HK-2 (cell line): ENCODE results near the gene KCNK18.

ENCODE experiments used
- DNase-seq: peaks from one replicate; pipeline ENCODE4 v3.0.0-alpha.2; 2018; ENCODE audit not compliant: unreplicated experiment

The KCNK18 gene

GRCh38 chr10:117197189-117197588, at the start of gene KCNK18:
KCNK18 (plus strand) TSS chr10:117197489; CDS start chr10:117197489, 0 bp downstream.
- DNase-seq, result no peak

DNA sequence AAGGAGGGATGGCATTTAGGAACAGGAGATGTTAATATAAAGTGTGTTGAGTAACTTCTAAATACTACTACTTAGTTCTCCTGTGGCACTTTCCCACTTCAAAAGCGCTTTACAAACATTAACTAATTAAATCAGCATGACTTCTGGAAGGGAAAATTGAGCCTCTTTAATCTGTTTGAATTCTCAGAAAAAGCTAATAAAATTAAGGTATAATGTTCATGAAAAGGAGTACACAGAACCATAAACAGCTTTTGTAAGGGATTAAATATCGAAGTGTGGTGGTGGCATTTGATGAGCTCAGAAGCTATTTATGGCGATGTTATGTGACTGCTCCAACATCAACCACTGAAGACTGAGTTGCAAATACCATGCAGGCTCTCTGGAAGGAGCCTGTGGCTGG, 49.0 kb upstream of the KCNK18 start:
- no peak for DNase-seq

- DNase-seq, result no peak
These were observed 44.6 kb upstream of the KCNK18 start for GRCh38 chr10:117152668-117153067.

- DNase-seq, result no peak
These were observed 39.0 kb upstream of the KCNK18 start for GRCh38 chr10:117158297-117158696.

- DNase-seq, result no peak
These were observed 37.9 kb upstream of the KCNK18 start for GRCh38 chr10:117159390-117159789.

DNA sequence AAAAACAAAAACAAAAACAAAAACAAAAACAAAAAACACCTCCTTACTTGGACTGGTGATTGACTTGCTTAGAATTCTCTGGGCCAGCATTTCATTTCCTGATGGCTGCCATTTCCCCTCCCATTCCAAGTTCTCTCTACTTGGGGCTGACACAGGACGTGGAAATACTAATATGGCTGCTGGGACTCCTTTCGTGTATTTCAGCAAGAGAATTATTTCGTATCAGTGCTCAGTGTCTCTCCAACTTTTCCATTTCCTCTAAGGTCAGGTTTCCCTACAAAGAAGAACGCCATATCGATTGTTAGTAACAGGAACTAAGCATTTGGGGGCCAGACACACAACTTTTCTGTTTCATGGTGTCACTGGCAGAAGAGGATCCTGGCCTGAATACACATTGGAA, 36.7 kb upstream of the KCNK18 start:
- DNase-seq, result no peak

- DNase-seq, result no peak
These were observed 35.8 kb upstream of the KCNK18 start for GRCh38 chr10:117161386-117162033.

DNA sequence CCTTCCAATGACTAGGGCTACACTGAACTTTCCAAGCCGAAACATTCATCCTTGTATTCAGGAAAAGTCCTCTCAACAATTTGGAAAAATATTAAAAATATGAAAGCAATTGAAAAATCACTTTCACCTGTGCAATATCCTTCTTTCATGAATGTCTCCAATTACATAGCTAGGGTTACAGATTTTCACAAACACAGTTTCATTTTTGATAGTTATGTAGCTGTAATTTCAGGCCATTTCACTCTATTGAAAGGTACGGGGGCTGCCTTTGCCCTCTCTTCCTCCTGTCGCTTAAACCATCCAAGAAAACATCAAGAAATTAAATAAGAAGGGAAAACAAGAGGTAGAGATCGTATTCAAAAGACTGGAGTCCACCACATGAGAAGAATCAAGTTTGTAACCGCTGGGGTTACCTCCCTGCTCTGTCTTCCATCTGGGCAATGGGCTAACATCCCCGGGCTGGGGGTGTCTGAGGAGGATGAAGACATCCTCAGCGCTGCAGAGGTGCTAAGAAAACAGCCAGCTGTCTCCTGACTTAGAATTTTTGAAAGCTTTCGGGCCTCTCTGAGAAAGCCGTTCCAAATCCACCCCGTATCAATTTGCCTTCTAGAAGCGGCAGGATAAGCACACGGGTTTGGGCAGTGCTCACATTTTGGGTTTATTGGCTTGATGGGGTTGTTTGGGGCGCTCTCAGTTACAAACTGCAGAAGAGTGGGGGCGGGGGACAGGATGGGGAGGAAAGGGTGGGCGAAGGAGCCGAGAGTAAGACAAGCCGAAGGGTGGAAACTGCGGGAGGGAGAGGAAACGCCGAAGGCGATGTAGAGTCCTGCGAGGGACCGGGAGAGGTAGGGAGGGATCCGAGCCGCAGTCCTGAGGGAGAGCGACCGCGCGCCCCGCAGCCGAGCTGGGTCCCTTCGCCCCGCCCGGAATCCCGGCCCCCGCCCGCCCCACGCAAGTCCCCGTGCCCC, 34.9 kb upstream of the KCNK18 start:
- DNase-seq, result no peak

DNA sequence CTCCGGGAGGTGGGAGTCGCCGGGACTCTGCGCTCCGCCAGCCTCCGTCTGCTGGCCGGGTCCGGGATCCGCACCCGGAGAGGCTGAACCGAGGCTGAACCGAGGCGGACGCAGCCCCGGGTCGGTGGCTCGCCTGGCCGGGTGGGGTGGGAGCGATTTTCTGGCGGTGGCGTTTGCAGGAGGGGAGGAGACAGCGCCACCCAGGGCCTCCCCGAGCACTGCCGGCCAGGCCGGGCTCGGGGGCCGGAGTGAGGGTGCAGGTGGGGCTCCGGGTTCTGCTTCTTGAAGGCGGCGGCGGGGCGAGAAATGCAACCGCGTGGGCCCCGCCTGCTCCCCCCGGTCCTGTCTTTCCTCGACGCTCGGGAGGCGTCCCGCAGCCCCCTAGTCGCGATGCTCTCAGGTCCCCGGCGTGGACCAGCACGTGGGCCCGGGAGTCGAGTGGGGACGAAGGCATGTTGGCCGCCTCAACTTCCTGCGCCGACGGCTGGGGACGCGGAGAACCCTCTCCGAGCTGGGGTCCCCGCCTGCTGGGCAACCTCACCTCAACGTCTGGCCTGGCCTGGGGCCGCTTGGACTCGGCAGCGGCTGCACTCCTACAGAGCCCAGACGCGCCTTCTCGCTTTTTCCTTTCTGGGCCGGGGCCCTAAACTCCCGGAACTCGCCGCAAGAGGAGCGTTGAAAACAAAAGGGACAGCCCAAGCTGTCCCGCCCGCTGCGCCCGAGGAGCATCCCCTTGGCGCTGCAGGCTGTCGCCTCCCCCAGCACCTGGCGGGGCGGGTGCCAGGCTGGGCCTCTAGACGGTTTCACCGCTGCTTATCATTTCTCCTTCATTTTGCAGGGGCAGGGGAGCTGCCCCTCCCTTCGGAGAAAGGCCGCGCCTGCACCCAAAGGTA, 34.0 kb upstream of the KCNK18 start:
- no peak for DNase-seq

DNA sequence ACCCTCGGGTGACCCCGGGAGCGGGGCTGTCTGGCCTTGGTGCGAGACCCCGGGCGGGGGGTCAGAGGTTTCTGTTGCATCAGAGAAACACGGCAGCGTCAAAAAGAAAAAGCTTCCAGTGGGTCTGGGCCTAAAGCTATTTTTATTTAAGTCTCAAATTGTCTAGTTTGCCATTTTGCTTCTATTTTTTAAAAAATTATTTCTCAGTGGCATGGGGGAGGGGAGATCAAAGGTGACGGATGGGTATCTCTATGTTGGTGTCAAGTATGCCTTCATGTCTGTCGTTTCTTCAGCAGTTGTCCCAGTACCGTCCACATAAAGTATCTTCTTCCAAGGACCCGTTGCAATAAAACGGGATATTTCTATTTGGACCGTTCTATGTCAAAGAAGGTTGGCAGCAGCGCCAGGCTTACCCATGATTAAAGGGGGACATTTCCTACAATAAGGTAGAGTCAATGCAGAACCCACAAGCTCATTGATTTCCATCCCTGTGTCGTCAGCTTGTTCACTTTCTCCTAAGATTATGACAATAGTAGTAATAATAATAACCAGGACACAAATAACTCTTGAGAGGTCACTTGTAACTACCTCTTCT, 33.2 kb upstream of the KCNK18 start:
- no peak for DNase-seq

DNA sequence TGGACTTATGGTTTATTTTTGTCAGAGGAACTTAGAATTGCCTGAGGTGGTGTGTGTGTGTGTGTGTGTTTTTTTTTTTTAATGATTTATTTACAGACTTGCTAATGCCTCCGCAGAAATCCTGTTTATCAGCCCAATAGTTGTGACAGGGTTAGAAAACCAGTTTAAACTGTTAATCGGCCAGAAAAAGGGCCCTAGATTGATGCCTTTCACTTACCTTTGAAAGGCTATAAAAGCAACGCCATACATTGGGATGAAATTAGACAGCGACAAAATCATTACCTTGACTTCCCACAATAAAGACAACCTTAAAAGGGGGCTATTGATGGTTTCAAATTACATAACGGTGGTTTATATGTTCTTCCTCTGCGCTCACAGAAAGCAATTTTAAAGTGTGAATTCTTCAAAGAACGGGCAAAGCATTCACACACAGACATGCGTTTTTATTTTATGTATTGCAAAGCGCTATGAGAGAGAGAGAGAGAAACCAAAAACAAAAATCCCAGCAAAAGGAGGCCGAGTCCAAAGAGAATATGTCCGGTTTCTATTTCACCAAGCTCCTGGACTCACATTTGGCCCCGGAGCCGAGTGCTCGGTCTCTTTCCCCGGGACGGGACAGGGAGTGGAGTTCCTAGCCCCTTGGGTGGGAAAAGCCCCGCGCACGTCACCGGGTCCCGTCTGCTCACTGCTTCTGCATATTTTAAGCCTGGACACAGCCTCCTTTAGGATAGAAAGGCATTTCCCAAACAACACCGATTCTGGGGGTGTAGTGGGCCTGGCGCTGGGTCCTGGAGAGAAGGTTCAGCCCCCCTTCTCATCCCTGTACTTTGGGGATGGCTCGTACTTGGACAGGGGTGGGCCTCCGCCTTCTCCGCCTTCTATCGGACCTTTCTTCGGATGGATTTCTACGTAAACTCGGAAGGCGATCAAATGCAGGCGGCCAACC, 32.4 kb upstream of the KCNK18 start:
- no peak for DNase-seq

- peak; percentile 75 for DNase-seq
These were observed 31.5 kb upstream of the KCNK18 start for GRCh38 chr10:117165538-117166417.

- DNase-seq, result no peak
These were observed 30.6 kb upstream of the KCNK18 start for GRCh38 chr10:117166418-117167345.

DNA sequence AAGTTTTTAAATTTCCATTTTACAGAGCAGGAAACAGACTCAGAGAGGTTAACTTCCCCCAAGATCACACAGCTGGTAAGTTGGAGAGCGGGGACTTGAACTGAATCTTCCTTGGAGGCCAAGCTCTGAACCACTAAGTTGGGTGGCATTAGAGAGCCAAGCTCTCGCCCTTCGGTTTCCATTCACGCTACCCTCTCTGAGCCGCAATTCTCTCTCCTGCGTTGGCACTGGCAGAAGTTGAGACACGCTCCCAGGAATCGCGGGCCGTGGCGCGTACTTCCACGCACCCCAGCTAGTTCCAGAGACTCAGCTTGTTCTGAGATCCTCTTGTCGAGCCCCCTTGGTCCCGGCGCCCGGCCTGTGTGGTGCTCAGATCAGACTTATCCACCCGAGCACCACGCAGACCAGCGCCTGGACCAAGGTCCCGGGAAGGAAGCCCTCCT, 29.9 kb upstream of the KCNK18 start:
- DNase-seq, result no peak

DNA sequence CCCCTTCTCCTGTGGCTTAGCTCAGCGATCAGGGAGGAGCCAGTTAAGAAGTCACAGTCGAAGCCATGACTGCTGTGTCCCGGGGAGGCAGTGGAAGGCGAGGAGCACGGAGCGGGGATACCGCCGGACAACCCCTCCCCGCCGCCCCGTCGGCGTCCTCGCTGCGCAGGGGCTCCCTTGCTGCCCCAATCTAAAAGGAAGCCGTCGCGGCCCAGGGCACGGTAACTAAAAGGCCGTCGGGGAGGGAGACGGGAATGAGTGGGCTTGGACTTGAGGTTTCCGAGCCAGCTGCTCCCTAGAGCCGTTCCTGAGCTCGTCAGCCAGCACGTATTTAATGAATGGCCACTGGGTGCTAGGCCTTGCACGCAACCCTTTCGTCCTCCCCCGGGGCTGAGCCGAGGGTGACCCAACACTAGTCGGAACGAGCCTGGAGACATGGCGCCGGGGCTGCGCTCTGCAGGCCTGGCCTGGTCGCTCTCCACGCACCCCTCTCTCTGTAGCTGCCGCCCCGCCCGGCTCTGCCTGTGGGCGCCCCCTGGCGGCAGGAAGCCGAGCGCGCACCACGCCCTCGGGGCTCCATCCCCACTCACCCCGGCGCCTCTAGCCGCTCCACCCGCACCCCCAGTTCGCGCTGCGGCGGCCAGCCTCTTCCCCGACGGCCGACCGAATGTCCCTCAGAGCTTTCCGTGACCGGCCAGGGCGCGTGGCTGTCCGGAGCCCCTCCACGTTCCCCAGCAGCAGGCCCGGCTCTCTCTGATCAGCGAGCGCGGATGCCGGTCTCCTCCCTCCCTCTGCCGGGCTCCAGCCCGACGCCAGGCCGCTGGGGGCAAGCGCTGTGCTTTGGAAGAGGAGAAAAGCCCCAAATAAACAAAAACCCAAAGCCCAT, 29.3 kb upstream of the KCNK18 start:
- peak; percentile 75 for DNase-seq

- DNase-seq, result no peak
These were observed 28.6 kb upstream of the KCNK18 start for GRCh38 chr10:117168729-117169128.

DNA sequence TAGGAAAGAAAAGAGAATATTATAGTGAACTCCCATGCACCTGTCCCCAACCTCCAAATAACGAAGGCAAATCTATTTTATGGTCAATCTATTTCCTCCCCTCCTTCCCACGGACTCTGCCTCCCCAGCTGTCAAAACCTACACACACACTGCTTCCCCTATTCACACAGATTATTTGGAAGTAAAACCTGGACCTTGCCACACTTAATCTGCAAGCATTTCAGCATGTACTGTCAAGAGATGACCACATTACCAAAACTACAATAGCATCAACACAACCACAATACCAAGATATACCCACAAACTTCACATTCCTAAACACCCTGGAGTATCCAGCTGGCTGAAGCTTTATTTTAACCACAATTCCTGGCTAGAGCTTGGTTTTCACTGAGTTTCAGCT, 27.8 kb upstream of the KCNK18 start:
- no peak for DNase-seq
